GM19452 (cell line): Measurements from ENCODE around the gene STAT4.

ENCODE experiments used
- ATAC-seq: cut with Tn5 transposase; IDR thresholded peaks from one replicate; pipeline ENCODE4 v1.9.1; 2021; ENCODE audit not compliant: unreplicated experiment

STAT4 gene

DNA sequence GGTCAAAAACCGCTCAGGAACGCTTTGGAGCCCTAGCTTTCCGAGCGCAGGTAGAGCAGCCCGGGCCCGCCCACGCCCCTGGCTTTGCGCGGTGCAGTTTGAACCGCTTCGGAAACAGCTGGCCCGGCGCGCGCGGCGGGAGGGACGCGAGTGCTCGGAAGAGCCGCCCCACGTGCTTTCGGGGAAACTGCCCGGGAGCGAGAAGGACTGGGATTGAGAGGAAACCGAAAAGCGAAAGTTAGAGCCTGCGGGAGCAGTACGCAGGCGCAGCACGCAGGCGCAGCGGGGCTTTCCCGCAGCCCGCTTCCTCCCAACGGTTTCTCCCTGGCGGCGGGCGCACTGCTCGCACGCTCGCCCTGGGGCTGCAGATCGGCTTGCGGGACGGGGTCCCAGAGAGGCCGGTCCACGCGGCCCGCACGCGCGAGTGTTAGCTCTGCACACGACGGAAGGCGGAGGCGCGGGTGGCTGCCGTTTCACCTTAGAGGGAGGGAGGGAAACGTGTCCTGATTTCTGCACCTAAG is 130.5 kb downstream of the STAT4 start:
- ATAC-seq = peak; percentile 66

DNA sequence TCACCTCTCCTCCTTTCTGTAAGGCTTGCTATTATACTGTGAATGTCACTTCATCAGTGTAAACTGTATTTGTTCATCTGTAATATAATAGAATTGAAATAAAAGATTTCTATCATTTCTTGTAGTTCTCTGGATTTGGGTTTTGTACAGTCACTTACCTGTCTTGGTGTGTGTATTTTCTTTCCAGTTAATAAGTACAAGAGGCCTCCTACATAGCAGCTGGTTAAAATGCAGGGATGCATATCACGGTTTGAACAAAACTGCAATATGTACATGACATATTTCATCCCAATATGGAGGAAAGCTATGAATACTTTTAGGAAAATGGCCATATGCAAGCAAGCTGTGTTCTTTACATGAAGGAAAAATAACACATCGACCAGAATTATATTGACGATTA is 131.4 kb downstream of the STAT4 start:
- no peak for ATAC-seq

DNA sequence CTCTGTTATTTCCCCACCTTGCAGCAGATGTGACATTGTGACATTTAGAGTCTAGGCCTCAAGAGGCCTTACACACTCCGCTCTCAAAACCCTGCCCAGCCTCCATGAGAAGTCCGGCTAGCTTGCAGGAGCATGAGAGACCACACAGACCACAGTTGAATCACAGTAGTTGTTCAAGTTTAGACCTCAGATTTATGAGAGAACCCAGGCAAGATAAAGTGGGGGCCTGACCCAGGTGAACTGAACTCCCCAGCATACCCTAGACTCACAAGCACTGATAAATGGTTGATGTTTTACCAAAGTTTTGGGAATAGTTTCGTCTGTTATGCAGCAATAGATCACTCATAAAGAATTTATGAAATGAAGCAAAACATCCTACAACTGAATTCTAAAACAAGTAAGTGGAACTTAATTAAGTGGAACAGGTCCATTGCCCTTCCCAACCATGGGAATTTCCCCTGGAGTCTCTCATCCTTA is 132.1 kb downstream of the STAT4 start:
- ATAC-seq = peak; percentile 14

DNA sequence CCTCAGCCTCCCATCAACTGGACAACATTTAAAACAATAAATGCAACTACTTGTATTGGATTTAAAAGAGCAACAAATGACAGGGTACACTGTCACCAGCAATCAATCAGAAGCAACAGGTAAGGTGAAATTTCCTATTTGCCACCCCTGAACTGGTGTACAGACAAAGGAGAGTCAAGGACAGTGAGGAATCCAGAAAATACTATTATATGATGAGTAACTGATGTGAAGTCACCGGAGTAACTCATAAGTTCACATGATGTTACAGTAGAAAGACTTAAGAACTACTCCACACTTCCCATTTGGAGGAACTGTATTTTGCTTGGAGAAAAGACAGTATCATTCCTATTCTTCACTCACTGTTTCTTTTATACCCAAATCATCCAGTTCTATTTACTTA is 132.7 kb downstream of the STAT4 start:
- ATAC-seq = no peak

DNA sequence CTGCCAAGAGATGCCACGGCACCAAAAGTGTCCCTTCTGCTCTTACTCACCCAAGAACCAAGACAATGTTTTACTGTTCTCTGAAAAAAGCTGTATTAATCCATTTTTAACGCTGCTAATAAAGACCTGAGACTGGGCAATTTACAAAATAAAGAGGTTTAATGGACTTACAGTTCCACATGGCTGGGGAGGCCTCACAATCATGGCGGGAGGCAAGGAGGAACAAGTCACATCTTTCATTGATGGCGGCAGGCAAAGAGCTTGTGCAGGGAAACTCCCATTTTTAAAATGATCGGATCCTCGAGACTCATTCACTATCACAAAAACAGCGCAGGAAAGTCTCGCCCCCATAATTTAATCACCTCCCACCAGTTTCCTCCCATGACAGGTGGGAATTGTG is 135.0 kb downstream of the STAT4 start:
- ATAC-seq = no peak

DNA sequence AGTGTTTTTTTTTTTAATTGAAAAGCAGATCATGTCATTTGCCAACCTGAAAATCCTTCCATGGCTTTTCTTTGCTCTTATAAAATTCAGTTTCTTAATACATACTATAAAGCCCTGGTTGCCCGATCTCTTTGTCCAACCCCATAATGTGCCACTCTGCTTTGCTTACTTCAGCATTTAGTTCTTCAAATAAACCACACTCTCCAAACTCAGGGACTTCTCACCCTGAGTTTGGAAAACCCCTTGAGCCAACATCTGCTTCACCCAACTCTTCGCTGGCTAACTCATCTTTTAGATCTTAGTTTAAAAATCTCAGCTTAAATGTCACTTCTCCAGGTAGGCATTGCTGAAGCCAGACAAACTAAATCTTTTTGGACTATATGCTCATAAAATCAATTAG is 135.6 kb downstream of the STAT4 start:
- ATAC-seq = no peak

DNA sequence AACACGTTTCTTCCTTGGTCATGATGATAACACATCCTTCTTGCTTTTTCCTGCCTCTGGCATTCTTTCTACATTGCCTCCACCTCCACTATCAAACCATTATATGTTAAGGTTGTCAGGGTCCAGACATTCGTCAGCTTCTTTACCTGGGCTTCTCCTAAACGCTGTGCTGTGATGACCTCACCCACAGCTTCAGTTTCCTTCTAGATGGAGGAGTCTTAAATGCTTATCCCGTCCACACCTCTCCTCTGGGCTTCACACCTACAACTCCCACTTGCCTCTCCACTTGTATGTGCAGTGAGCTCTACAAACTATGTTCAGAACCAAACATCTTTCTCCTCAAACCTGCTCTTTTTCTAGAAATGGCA is 136.2 kb downstream of the STAT4 start:
- no peak for ATAC-seq

DNA sequence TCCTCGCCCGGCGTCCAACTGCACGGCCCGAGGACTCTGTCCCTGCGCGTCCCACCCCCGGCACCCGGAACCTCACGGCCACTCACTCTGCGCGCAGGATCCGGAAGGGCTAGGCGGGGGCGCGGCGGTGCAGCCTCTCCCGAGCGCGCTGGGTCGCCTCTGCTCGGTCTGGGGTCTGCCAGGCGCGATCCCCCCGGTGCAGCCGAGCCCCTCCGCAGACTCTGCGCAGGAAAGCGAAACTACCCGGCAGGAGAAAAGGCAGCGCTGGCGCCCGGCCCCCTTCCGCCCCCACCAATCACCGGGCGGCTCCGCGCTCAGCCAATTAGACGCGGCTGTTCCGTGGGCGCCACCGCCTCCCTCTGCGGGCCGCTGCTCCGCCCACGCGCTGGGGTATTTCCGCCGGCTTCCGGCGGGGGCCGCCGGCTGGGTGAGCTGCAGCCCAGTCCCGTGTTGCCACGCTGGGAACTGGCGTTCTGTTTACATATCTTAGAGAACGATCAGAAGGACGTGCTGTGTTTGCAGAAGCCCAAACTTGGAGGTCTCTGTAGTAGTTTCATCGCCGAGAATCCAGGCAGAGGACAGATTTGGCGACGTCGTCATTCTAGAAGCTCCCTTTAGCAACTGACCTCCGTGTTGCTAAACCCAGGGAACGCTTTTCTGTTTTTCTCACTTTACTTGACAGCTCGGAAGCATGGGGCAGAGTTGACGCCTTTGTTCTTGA is 136.7 kb downstream of the STAT4 start, which contains the start of gene STAT1:
Gene STAT1, minus strand, starts transcription at position 240 of the 721 bp plus-strand sequence. CDS start 4,168 bp downstream, outside the sequence.
- ATAC-seq = peak; percentile 77

DNA sequence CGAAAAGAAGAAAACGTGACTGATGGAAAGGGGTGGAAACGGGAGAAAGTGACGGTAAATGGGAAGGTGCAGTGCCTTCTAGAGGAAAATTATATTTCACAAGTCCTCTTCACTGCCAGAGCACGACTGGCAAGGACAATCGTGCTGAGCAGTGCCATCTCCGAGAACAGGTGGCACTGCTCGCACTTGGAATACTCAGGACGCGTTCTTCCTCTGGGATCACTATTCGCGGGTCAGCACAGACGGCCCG is 137.2 kb downstream of the STAT4 start:
- ATAC-seq = no peak

DNA sequence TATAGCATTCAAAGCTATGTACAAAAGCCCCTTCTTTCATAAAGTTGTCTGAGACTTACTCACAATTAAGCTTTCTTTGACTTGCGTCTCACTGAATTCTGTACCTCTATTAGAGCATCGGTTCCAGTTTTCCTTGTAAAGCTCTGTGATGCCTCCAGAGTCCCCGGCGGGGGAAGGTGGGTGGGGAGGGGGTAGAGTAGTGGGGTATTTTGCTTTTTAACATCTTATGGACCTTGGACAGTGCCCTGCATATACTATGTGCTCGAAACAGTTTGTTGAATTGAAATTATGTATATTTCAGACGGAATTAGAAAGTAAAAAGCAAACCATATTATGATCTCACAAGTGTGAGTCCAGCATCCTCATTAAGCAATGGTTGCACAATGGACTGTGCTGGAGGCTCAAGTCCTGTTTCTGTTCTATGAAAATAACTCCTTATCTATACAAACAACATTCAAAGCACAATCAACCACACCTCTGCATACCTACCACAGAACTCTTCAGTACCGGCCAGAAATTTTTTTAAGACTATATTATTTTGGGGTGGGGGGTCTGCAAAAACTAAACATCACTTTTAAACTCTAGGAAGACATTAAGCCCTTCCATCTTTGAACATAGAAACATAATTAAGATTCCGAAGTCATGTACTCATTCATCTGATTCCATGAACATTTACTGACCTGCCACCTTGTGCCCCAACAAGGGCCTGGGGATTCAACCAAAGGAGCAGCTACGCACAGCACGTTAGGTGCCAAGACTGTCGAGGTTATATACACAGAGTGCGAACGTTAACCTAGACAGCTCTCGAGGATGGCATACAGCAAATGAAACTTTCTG is 137.7 kb downstream of the STAT4 start:
- ATAC-seq = no peak

DNA sequence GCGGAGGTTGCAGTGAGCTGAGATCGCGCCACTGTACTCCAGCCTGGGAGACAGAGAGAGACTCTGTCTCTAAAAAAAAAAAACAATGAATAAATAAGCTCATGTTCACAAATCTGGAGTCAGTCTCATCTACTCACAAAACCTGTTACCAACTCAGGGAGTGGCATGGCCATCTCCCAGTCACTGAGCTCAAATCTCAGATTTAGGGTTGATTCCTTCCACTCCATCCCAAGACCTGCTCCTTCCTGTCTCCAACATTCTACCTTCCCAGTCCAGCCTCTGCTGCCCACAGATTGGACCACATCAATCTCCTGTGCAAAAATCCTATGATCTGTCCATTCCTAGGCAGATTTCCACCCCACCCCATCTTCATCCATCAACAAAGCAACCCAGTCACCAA is 138.4 kb downstream of the STAT4 start:
- no peak for ATAC-seq

DNA sequence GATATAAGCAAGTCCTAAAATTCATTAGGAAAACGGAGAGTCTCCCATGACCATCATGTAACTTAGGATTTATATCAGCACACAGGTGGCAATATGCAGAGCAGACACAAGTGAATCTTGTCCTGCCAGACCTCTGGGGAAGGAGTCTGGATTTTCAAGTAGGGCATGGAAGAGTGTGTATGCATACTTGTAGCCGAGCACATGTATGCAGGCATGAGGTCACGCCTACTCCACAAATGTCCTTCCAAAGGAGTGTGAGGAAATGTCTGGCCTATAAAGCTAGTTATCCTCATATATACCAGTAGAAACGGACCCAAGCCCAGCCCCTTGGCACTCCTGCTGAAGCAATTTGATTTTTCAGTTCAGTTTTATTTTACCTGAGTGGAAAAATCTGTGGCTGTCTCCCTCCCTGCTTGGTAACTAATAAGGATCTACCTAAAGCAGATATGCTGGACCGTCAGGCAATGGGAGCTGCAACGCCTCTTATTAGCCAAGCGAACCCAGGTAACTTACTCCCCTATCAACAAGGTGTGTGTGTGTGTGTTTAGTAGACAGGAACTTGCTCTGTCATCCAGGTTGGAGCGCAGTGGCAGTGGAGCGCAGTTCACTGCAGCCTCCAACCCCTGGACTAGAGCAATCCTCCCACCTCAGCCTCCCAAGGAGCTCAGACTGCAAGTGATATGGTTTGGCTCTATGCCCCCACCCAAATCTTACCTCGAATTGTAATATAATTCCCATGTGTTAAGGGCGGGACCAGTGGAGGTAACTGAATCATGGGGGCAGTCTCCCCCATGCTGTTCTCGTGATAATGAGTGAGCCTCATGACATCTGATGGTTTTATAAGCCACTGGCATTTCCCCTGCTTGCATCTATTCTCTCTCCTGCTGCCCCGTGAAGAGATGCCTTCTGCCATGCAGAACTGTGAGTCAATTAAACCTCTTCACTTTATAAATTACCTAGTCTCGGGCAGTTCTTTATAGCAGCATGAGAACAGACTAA is 139.6 kb downstream of the STAT4 start:
- ATAC-seq = no peak

DNA sequence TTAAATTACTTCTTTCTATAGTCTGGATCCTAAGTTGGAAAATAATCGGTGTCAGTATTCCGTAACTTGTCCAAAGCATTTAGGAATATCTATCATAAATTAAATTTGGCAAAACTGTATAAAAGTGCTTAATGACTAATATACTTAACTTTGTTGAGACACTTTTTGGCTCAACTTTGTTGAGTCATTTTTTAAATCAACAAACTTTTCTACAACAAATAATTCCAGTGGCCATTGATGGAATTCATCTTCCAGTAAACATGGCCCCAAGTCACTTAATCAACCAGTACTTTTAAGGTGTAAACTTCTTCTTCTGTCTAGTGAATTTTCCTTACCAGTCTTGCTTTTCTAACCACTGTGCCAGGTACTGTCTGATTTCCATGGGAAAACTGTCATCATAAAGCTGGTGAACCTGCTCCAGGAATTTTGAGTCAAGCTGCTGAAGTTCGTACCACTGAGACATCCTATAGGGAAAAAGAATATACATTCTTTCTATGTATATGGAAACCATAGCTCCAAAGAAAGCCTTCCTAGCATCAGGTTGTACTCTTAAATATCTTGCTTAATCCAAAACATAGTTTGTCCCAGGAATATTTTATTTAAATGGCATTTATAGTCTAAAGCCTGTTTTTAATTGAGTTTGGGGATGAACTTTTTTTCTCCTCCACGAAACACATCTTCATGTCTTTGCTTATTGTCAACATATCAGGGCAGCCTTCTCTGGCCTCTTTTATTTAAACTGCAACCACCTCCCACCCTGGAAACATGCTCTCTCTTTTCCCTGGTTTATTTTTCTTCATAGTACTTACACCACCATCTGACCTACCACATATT is 141.0 kb downstream of the STAT4 start:
- no peak for ATAC-seq

DNA sequence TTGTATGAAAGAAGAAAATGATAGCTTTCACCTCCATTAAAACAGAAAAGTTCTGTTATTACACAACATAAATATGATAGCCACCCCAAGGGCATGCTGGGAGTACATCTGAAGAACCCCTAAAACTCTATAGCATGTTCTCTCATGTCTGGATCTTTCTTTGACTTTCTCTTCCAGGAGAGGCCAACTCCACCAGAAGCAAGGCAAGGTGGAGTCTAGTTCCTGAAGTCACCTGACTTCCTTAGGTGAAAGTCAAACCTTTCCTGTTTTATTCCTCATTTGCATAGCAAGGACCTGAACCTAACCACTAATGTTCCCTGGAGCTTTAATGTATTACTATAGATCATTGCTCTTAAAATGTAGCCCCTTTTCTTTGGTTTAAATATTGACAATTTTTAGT is 142.5 kb downstream of the STAT4 start:
- no peak for ATAC-seq

DNA sequence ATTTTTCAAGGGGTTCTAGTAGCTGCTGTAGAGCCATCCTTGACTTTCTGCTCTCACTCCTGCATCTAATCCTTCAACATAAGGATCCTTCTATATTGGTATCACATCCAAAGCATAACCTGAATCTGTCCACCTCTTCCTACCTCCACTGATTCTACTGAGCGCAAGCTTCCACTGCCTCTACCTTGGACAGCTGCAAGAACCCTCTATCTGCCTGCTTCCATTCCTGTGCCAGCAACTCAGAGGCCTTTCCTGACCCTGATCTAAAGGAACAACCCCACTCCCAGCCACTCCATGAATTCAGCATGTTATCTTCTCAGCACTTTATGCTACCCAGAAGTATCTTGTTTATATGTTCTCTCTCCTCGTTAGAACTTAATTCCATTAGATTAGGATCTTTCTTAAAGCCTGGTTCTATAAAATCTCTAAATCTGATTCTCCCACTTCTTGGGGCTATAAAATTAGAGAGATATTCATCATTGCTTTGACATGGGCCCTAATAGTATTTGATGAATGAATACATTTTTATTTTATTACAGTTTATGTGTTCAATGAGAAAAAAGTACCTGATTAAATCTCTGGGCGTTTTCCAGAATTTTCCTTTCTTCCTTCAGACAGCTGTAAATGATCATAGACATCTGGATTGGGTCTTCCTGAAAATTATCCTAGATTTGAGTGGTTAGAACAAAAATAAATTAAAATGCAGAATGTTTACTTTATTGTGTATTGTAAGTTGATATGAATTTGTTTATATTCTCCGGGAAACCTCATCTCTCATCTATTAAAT is 143.6 kb downstream of the STAT4 start:
- ATAC-seq = no peak

DNA sequence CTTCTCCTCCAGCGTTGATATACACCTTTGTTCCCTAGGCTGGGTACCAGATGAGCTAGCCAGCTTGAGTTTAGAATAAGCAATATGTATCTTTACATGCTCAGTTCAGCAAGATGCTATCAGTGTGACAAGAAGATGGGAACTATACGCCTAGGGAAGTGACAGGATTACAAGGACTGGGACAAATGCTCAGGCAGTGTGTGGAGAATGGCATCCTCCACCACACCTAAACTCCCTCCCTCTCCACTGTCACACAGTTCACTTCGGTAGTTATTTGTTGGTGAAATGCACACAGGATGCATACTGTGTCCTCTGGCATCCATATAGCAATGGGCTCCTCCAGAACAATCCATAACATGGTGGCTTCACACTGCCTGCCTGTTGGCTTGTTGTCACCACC is 144.5 kb downstream of the STAT4 start:
- ATAC-seq = no peak

DNA sequence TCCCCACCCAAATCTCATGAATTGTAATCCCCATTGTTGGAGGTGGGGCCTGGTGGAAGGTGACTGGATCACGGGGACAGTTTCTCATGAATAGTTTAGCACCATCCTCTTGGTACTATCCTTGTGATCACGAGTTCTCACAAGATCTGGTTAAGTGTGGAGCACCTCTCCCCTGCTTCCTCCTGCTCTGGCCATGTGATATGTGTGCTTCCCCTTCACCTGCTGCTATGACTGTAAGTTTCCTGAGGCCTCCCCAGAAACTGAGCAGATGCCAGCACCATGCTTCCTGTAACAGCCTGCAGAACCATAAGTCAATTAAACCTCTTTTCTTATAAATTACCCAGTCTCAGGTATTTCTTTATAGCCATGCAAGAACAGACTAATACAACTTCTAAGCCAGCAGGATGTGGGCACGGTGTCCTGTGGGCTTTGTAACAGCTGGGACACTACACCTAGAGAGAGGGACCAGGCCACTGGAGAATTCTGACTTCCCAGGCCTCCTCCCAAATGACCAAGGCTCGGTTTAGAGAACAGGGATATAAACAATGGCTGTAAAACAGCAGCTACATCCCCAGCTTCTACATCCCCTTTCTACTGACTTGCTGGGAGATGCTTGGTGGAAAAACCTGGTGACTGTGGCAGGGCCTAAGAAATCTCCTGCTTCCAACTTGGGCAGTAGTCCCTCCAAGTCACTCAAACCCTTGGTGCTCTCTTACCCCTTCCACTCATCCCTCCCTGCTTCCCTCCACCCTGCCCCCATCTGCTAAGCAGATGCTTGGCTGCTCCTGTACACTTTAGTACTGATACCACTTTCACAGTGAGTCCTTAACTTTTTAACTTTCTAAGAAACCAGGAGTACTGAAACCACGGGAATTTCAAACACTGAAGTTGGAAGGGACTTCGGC is 147.1 kb downstream of the STAT4 start:
- no peak for ATAC-seq

DNA sequence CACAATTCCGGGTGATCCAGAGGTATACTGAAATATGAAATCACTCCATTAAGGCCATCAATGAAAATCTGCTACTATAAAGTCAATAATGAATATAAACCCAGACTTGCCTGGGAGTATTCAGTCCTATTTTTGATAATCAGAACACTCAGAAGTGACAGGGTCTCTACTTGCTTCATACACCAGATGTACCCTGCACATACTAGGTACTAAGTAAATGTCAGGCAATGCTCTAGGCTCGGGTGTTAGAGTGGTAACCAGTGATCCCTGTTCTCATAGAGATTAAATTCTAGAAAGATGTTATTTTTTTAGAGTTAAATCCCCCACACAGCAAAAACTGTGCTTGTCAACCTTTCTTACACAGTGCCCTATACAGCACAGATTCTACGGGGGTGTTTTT is 149.2 kb downstream of the STAT4 start:
- no peak for ATAC-seq
